Prostate gland (tissue), 2 donors: ENCODE results near the gene ATP1A1.

Experiments used
- CTCF ChIP-seq, 4 experiments: fragments of 200-600 bp in 2 of 4; fragments of 450-650 bp in 2 of 4; sonication (generic) in 2 of 4; IDR thresholded peaks; 1 replicate in 3 of 4; 2 replicates in 1 of 4; pipeline ENCODE4 v1.5.1; 2016 to 2019; ENCODE audit warnings: antibody characterized with exemption in 4 of 4, mild to moderate bottlenecking in 2 of 4, moderate library complexity in 2 of 4
- POLR2A ChIP-seq: fragments of 450-650 bp; IDR thresholded peaks from one replicate; pipeline ENCODE4 v1.6.1; 2016; ENCODE audit warnings: antibody characterized with exemption, mild to moderate bottlenecking
- POLR2AphosphoS5 ChIP-seq: sonication (generic); formaldehyde crosslinking; IDR thresholded peaks from one replicate; pipeline ENCODE4 v1.6.1; 2017; ENCODE audit warnings: antibody characterized with exemption

- TF ChIP-seq CTCF (IDR thresholded peaks at IDR 0.05), result no peak
- no peak for TF ChIP-seq POLR2AphosphoS5
- TF ChIP-seq POLR2A, result no peak
These were observed 7.2 kb upstream of the ATP1A1 start for GRCh38 chr1:116365857-116366256.
